ENCODE measurements around the gene LAMTOR2. TPM values are rescaled to one million over a fixed set of nuclear protein-coding genes. Genes with fewer than 3 reads are reported as not detected.

Gene LAMTOR2
- polyA plus RNA-seq, 1 donor: 36.3 TPM

GRCh38 chr1:156075775-156076204, 21.2 kb downstream of the LAMTOR2 start:
- DNase-seq (ENCODE audit: low read depth): no peak

GRCh38 chr1:156076609-156077429, 22.2 kb downstream of the LAMTOR2 start:
- DNase-seq (ENCODE audit: low read depth): no peak

- no peak for DNase-seq (ENCODE audit: low read depth)
Observed at GRCh38 chr1:156077430-156077760, 22.8 kb downstream of the LAMTOR2 start.

GRCh38 chr1:156078728-156079127, 24.1 kb downstream of the LAMTOR2 start:
- DNase-seq (ENCODE audit: low read depth): no peak

- DNase-seq (ENCODE audit: low read depth): no peak
Observed at GRCh38 chr1:156079762-156080161, 25.2 kb downstream of the LAMTOR2 start.

- no peak for DNase-seq (ENCODE audit: low read depth)
Observed at GRCh38 chr1:156080241-156080862, 25.8 kb downstream of the LAMTOR2 start.

- DNase-seq (ENCODE audit: low read depth): no peak
Observed at GRCh38 chr1:156080863-156081179, 26.2 kb downstream of the LAMTOR2 start.

GRCh38 chr1:156081180-156081916, 26.8 kb downstream of the LAMTOR2 start:
- no peak for DNase-seq (ENCODE audit: low read depth)

GRCh38 chr1:156081917-156082308, 27.3 kb downstream of the LAMTOR2 start:
- DNase-seq (ENCODE audit: low read depth): no peak

- DNase-seq (ENCODE audit: low read depth): peak; percentile 82
Observed at GRCh38 chr1:156082309-156083091, 27.9 kb downstream of the LAMTOR2 start, which contains the start of gene MEX3A. Gene MEX3A, minus strand, starts transcription at chr1:156082465. Its CDS starts 467 bp downstream, at chr1:156081998.

- DNase-seq (ENCODE audit: low read depth): no peak
Observed at GRCh38 chr1:156083800-156084790, 29.5 kb downstream of the LAMTOR2 start.

GRCh38 chr1:156086256-156086662, 31.7 kb downstream of the LAMTOR2 start:
- no peak for DNase-seq (ENCODE audit: low read depth)

GRCh38 chr1:156089704-156090103, 35.1 kb downstream of the LAMTOR2 start:
- DNase-seq (ENCODE audit: low read depth): no peak

GRCh38 chr1:156090138-156090839, 35.7 kb downstream of the LAMTOR2 start:
- DNase-seq (ENCODE audit: low read depth): no peak

- no peak for DNase-seq (ENCODE audit: low read depth)
Observed at GRCh38 chr1:156090840-156091188, 36.2 kb downstream of the LAMTOR2 start.

- DNase-seq (ENCODE audit: low read depth): no peak
Observed at GRCh38 chr1:156091610-156092009, 37.0 kb downstream of the LAMTOR2 start.

- no peak for DNase-seq (ENCODE audit: low read depth)
Observed at GRCh38 chr1:156095906-156096508, 41.4 kb downstream of the LAMTOR2 start.

GRCh38 chr1:156096640-156097391, 42.2 kb downstream of the LAMTOR2 start:
- DNase-seq (ENCODE audit: low read depth): no peak
